Activated CD4-positive, CD25-positive, alpha-beta regulatory T cell treated with anti-CD3 and anti-CD28 coated beads, Interleukin-2, amount 50 U/mL, for 16 hours (primary cell): ENCODE results near the gene LDB2.
A peak's percentile ranks its signal among the peaks of the same experiment; 100 is the strongest.
"Not testable (repeated sequence)": the region's sequence is repeated elsewhere in the genome, so short reads cannot be mapped to it uniquely, and the experiment has no call there.

Experiments used
- DNase-seq: peaks from one replicate; pipeline ENCODE4 v3.0.0-alpha.2; 2020; ENCODE audit warnings: low read depth, low spot score

The LDB2 gene

DNA sequence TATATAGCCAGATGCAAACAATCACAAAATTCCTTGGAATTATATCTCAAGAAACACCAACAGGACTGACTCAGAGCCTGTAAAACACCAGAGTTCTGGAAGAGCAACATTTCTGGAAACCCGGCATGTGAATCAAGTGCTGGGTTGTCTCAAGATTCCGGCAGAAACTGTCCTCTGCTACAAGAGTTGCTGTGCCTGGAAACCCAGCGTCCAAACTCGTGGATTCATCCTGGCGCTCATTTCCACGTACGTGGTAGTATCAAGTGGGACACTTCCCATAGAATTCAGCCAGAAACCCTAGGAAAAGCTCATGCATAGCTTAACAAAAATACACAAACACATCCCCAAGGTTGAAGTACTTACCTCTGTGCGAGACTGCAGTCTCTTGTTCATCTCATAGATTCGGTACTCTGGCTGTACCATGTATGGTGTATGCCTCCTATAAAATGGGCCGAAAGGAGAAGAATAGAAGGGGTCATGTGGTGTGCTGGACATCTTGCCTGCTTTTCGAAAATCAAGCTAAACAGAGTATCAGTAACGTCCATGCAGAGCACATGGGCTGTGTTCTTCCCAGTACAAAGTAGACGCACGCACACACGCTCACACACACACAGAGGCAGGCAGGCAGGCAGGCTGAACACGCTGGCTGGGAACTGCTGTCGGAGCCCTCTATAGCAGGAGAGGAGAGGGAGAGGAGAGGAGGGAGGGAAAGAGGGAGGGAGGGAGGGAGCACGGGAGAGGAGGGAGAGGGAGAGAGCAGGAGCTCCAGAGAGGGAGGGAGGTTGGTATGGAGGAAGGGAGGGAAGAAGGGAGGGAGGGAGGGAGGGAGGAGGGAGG is at the start of gene LDB2:
Gene LDB2 (minus strand): TSS at position 655 of the 837 bp plus-strand sequence.
- DNase-seq, result no peak

- DNase-seq, result no peak
Observed at GRCh38 chr4:16942491-16942890, 44.0 kb upstream of the LDB2 start.

DNA sequence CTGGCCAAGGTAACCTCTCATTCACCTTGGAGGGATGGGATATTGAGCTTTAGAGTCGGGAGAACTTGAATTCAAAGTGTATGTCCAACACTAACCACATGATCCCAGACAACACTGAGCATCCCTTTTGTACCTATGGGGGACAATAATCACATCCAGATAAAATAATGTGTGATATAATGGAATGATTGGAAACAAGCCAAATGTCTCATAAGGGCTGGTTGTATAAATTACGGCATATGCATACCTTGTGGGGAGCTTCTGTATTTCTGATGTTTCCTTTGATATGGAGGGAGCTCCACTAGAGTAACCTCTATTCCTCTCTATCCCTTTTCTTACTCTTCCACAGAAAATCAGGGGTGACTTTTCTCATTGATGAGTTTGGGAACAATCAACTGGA is 40.7 kb upstream of the LDB2 start:
- no peak for DNase-seq

DNA sequence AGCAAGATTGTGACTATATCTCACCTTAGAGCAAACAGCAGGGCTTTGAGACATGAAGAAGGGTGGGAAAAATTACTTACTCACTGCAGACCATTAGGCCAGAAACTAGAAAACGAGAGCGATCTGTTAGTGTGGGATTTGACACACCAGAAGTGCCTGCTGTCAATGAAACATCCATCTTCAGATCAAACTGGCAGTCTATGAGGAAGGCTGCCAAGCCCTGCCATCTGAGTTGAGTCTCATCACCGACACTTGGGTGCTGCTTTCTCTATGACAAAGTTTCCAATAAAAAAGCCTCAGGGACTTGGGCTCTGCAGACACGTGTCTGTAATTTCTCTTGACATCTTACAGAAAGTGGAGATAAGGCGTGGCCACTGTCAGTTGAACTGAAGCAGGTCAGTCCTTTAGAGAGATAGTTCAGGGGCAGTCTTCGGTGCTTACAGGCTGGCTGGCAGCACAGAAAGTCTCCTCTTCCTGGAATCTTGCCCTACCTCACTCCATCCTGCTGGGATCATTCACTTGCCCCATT is 40.1 kb upstream of the LDB2 start:
- DNase-seq, result no peak

GRCh38 chr4:16931339-16932305 is 33.2 kb upstream of the LDB2 start:
- no peak for DNase-seq

GRCh38 chr4:16926214-16926613 is 27.8 kb upstream of the LDB2 start:
- no peak for DNase-seq

GRCh38 chr4:16918716-16919115 is 20.3 kb upstream of the LDB2 start:
- not testable (repeated sequence) for DNase-seq

DNA sequence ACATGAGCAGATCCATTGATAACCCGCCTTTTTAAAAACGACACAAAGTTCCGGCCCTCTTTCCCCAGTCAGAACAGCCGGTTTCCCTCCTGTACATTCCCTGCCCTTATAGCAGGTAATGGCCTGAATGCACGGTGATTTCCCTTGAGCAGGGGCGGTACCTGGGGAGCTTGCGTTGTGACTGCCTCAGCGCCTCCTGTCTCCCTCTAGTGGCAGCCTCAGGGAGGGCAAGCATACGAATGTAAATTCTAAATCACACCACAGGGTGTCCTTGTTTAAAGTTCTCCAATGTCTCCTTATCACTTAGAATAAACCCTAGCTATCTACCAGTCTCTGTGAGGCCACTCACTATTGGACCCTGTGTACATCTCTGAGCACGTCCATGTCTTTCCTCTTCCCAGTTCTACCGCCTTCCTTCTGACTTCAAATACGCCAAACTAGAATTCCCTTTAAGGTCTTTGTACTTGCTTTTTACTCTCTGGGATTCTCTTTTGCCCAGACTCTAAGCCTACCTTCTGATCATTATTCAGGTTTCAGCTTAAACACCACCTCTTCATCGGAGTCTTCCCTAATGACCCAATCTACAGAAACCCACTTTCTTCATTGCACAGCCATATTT is 18.4 kb upstream of the LDB2 start:
- peak; percentile 10 for DNase-seq

DNA sequence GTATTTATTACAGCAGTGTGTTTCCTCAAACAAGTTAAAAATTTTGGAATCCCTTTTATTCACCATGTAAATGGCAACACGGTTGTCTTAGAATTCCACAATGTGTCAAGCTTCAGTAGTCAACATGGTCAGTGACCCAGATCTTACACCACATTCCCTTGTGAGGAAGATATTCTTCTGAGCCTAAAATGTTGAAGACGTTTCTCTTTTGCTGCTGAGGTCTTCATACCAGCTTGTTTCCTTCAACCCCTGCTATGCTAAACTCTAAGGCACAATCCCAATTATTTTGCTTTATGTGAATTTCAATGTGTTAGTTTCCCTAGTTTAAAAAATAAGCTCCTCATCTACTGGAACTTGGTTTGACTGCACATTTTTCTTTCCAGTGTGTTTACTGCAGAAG is 17.6 kb upstream of the LDB2 start:
- no peak for DNase-seq

DNA sequence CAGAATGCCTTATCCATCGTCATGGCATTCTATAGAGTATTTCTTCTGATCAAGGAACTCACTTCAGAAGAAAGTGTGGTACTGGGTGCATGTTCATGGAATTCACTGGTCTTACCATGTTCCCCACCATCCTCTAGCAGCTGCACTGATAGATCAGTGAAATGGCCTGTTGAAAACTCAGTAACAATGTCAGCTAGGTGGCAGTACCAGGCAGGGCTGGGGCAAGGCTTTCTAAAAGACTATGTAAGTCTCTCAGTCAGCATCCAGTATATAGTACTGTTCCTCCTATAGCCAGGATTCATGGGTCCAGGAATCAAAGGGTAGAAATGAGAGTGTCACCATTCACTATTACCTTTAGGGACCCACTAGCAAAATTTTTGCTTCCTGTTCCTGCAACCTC is 15.8 kb upstream of the LDB2 start:
- DNase-seq, result no peak

DNA sequence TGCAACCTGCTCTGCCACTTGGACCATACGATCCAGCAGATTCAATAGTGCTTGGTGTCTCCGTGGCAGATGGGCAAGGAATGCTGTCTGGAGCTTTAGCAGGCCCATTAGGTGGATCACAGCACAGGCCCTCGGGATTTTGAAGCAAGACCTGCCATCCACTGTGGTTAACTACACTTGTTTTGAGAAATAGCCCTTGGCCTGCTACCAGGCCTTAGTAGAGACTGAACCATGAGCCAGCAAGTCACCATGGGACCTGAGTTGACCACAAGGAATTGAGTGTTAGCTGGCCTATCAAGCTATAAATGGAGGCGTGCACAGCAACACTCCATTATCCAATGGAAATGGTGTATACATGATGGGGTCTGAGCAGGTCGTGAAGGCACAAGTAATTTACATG is 14.5 kb upstream of the LDB2 start:
- no peak for DNase-seq

- no peak for DNase-seq
Observed at GRCh38 chr4:16909281-16909680, 10.8 kb upstream of the LDB2 start.

- no peak for DNase-seq
Observed at GRCh38 chr4:16908377-16909021, 10.1 kb upstream of the LDB2 start.

- DNase-seq, result no peak
Observed at GRCh38 chr4:16900325-16900724, 1.9 kb upstream of the LDB2 start.

DNA sequence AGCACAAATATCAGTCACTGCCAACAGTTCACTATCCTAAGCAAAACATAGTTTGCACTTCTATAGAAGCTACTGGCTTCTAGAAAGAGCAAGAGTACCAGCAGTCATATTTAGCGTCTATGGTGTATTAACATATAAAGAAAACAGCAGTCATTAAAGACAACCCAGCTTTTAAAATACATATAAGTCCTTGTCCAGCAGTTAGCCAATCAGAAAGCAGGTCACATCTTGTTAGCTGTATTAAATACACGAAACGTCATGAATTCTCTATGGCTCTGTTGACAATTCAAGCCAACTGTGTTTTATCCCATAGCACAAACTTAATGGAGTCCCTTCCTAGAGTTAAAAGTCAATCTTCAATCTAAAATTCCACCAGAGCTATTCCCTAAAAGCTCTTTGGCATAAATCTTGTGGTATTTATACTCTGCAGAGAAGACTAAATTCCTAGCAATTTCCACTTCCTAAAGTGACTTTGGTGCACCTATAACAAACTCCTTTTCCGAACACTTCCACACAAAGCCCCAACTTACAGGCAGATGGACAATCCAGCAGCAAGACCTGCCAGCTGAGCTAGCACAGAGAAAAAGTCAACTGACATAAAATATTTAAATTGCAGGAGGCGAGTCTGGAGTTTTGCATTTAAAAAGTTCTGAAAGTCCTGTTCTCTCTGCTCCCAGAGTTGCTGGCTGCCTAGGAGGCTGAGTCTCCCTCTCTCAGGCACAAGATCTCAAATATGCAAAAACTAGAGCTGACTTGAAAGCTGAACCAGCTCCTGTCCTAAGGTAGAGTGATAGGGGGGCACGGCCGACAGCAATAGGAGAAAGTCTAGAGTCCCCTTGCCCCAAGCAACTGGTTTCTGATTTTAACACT is 1.3 kb downstream of the LDB2 start:
- no peak for DNase-seq

DNA sequence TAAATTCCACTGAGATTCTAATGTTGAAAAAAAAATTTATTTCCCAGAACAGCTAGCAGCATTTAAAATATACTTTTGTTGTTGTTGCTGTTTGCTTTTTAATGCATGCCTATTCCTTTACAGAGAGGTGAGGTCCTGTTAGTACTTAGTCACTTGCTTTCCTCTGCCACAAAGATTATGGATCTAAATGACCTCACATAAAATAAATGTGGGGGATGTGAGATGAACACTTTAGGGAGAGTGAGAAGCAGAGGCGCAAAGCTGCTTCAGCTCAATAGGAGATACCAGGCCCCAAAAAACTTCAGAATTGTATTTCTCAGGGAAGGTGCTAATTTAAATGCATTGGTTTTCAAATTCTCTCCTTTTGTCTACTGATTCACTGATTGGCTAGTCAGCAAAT is 4.0 kb downstream of the LDB2 start:
- DNase-seq, result no peak

- DNase-seq, result no peak
Observed at GRCh38 chr4:16893141-16893651, 5.2 kb downstream of the LDB2 start.

DNA sequence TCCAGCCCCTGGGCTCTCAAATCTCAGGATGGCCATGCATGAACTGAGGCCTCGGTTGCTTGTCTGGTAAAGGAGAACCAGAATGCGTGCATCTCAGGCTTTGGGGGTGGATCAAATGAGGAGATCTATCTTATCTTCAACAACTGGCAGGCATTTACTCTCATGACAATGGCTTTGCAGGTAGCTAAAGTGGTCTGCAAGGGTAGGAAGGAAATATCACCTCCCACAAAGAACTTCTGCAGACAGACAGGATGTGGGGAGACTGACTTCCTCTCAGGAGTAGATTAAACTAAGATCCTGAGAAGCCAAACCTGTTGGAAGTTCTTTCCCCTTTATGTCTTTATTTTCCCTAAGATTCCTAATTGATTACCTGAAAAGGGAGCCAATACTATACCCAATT is 7.8 kb downstream of the LDB2 start:
- no peak for DNase-seq

GRCh38 chr4:16889945-16890344 is 8.5 kb downstream of the LDB2 start:
- DNase-seq, result no peak

GRCh38 chr4:16887887-16888286 is 10.6 kb downstream of the LDB2 start:
- no peak for DNase-seq
